ENCODE measurements around the gene ZNF780B.

Gene ZNF780B

GRCh38 chr19:40013991-40014390 is 42.0 kb downstream of the ZNF780B start:
- ChIA-PET POLR2A (no interaction called here), CTCF (no interaction called here)
- TF ChIP-seq CTCF (IDR thresholded peaks at IDR 0.05; ENCODE audit: control extremely low read depth, extremely low read depth, low read depth, missing control alignments): no peak
- DNase-seq (ENCODE audit: extremely low spot score): no peak

GRCh38 chr19:40009674-40010073 is 46.4 kb downstream of the ZNF780B start:
- CTCF ChIA-PET: no interaction called here
- TF ChIP-seq CTCF (IDR thresholded peaks at IDR 0.05; ENCODE audit: control extremely low read depth, extremely low read depth, low read depth, missing control alignments): no peak
- POLR2A ChIA-PET: no interaction called here
- DNase-seq (ENCODE audit: extremely low spot score): no peak

- CTCF ChIA-PET: no interaction called here
- POLR2A ChIA-PET: no interaction called here
- no peak for DNase-seq (ENCODE audit: extremely low spot score)
- TF ChIP-seq CTCF (IDR thresholded peaks at IDR 0.05; ENCODE audit: control extremely low read depth, extremely low read depth, low read depth, missing control alignments): no peak
These were observed 49.7 kb downstream of the ZNF780B start for GRCh38 chr19:40006273-40006691.

GRCh38 chr19:40005691-40006272 is 50.2 kb downstream of the ZNF780B start:
- CTCF ChIA-PET: no interaction called here
- POLR2A ChIA-PET: no interaction called here
- DNase-seq (ENCODE audit: extremely low spot score): no peak
- no peak for TF ChIP-seq CTCF (IDR thresholded peaks at IDR 0.05; ENCODE audit: control extremely low read depth, extremely low read depth, low read depth, missing control alignments)

- TF ChIP-seq CTCF (IDR thresholded peaks at IDR 0.05; ENCODE audit: control extremely low read depth, extremely low read depth, low read depth, missing control alignments): no peak
- POLR2A ChIA-PET: no interaction called here
- CTCF ChIA-PET: no interaction called here
- DNase-seq (ENCODE audit: extremely low spot score): no peak
These were observed 57.5 kb downstream of the ZNF780B start for GRCh38 chr19:39998501-39998900.

GRCh38 chr19:39997638-39998216 is 58.3 kb downstream of the ZNF780B start:
- ChIA-PET POLR2A (interaction anchor here (1.7 kb wide), 1 partner anchor 27 kb away, joined by 10 read pairs; the partner anchor contains the start of gene PSMC4), CTCF (interaction anchor here (3.2 kb wide), 1 partner anchor 27 kb away, joined by 17 read pairs; the partner anchor contains the start of gene PSMC4)
- no peak for DNase-seq (ENCODE audit: extremely low spot score)
- no peak for TF ChIP-seq CTCF (IDR thresholded peaks at IDR 0.05; ENCODE audit: control extremely low read depth, extremely low read depth, low read depth, missing control alignments)

Data from GM10248 (cell line).